ENCODE data around the gene GSTM3. TPM values are rescaled to one million over a fixed set of nuclear protein-coding genes. Genes with fewer than 3 reads are reported as not detected.
A peak's percentile ranks its signal among the peaks of the same experiment; 100 is the strongest.
"Not testable (repeated sequence)": the region's sequence is repeated elsewhere in the genome, so short reads cannot be mapped to it uniquely, and the experiment has no call there.

GSTM3 gene
- total RNA-seq, 5 donors from 2014 or later (not counting 1 experiment from before 2014, with no cell fraction given), result 8.4 to 17.1 (median 10.3) TPM

- H3K4me3 Mint-ChIP-seq, result no peak overlapping the region
- Histone ChIP-seq H3K4me3 (ENCODE audit: control insufficient read depth in 1 of 2, extremely low read depth in 1 of 2, low read length in 1 of 2) (no peak overlapping the region), H3K9me3 (no peaks in the 10 kb centered on the region), H3K27me3 (replicated peaks in 1 of 2; ENCODE audit: control insufficient read depth in 2 of 2, extremely low read depth in 1 of 2, insufficient read depth in 2 of 2, low read length in 1 of 2) (peaks cover 0 to 29% of the 10 kb centered on the region in 2 experiments), H3K4me1 (ENCODE audit: control insufficient read depth in 1 of 2, extremely low read depth in 1 of 2, insufficient read depth in 2 of 2, low read length in 2 of 2) (no peaks in the 10 kb centered on the region), H3K36me3 (ENCODE audit: control insufficient read depth in 2 of 2, extremely low read depth in 1 of 2, insufficient read depth in 1 of 2, low read length in 1 of 2) (no peaks in the 10 kb centered on the region), H3K27ac (ENCODE audit: low read length) (no peak overlapping the region)
- H3K27me3 Mint-ChIP-seq, result peaks cover 14 to 31% of the 10 kb centered on the region in 2 donors
- ChIA-PET CTCF (no interaction called here), POLR2A (no interaction called here)
- ATAC-seq (replicated peaks in 1 of 4), result no peak
- H3K27ac Mint-ChIP-seq, result no peak overlapping the region
- no peaks in the 10 kb centered on the region for H3K9me3 Mint-ChIP-seq
- peak in 1 of 35 experiments; percentile 13 for DNase-seq
- no peaks in the 10 kb centered on the region for H3K4me1 Mint-ChIP-seq
- 70% methylated on average over 8 of the region's 12 CpGs for WGBS (ENCODE audit: insufficient coverage)
- no peaks in the 10 kb centered on the region for H3K36me3 Mint-ChIP-seq
Observed at GRCh38 chr1:109751531-109752260, 10.9 kb upstream of the GSTM3 start.

- DNase-seq (peak in 1 of 35 experiments; percentile 7), ATAC-seq (replicated peaks in 1 of 4) (no peak)
- H3K4me1 ChIP-seq (ENCODE audit: control insufficient read depth in 1 of 2, extremely low read depth in 1 of 2, insufficient read depth in 2 of 2, low read length in 2 of 2), result no peaks in the 10 kb centered on the region
- ChIA-PET POLR2A (no interaction called here), CTCF (no interaction called here)
- no peak overlapping the region for H3K27ac Mint-ChIP-seq
- no peaks in the 10 kb centered on the region for H3K9me3 ChIP-seq
- WGBS (ENCODE audit: insufficient coverage), result 93% methylated on average over 3 of the region's 6 CpGs
- H3K4me3 Mint-ChIP-seq, result no peak overlapping the region
- no peak overlapping the region for H3K4me3 ChIP-seq (ENCODE audit: control insufficient read depth in 1 of 2, extremely low read depth in 1 of 2, low read length in 1 of 2)
- H3K9me3 Mint-ChIP-seq, result no peaks in the 10 kb centered on the region
- no peak overlapping the region for H3K27ac ChIP-seq (ENCODE audit: low read length)
- H3K4me1 Mint-ChIP-seq, result no peaks in the 10 kb centered on the region
- peaks cover 16 to 30% of the 10 kb centered on the region in 2 donors for H3K27me3 Mint-ChIP-seq
- H3K27me3 ChIP-seq (replicated peaks in 1 of 2; ENCODE audit: control insufficient read depth in 2 of 2, extremely low read depth in 1 of 2, insufficient read depth in 2 of 2, low read length in 1 of 2), result peaks cover 0 to 29% of the 10 kb centered on the region in 2 experiments
- H3K36me3 Mint-ChIP-seq, result no peaks in the 10 kb centered on the region
- H3K36me3 ChIP-seq (ENCODE audit: control insufficient read depth in 2 of 2, extremely low read depth in 1 of 2, insufficient read depth in 1 of 2, low read length in 1 of 2), result no peaks in the 10 kb centered on the region
Observed at GRCh38 chr1:109750920-109751319, 10.1 kb upstream of the GSTM3 start.

GRCh38 chr1:109750241-109750882 lies 9.5 kb upstream of the GSTM3 start:
- no peaks in the 10 kb centered on the region for H3K36me3 ChIP-seq (ENCODE audit: control insufficient read depth in 2 of 2, extremely low read depth in 1 of 2, insufficient read depth in 1 of 2, low read length in 1 of 2)
- ChIA-PET POLR2A (interaction anchor here in 1 of 2 donors (0.6 kb wide), 1 partner anchor 58 kb away, joined by 4 read pairs; no protein-coding TSS in a partner anchor), CTCF (no interaction called here)
- H3K4me1 ChIP-seq (ENCODE audit: control insufficient read depth in 1 of 2, extremely low read depth in 1 of 2, insufficient read depth in 2 of 2, low read length in 2 of 2), result no peaks in the 10 kb centered on the region
- H3K4me3 ChIP-seq (ENCODE audit: control insufficient read depth in 1 of 2, extremely low read depth in 1 of 2, low read length in 1 of 2), result no peak overlapping the region
- Mint-ChIP-seq H3K9me3 (no peaks in the 10 kb centered on the region), H3K36me3 (no peaks in the 10 kb centered on the region), H3K27me3 (peaks cover 16 to 30% of the 10 kb centered on the region in 2 donors), H3K4me1 (no peaks in the 10 kb centered on the region), H3K4me3 (no peak overlapping the region), H3K27ac (no peak overlapping the region)
- ATAC-seq (replicated peaks in 1 of 4) (no peak), DNase-seq (no peak)
- no peaks in the 10 kb centered on the region for H3K9me3 ChIP-seq
- peaks cover 0 to 29% of the 10 kb centered on the region in 2 experiments for H3K27me3 ChIP-seq (replicated peaks in 1 of 2; ENCODE audit: control insufficient read depth in 2 of 2, extremely low read depth in 1 of 2, insufficient read depth in 2 of 2, low read length in 1 of 2)
- H3K27ac ChIP-seq (ENCODE audit: low read length), result no peak overlapping the region
- 91% methylated on average over 9 of the region's 11 CpGs for WGBS (ENCODE audit: insufficient coverage)

- Mint-ChIP-seq H3K4me3 (no peak overlapping the region), H3K9me3 (no peaks in the 10 kb centered on the region), H3K4me1 (no peaks in the 10 kb centered on the region), H3K27me3 (peaks cover 16 to 30% of the 10 kb centered on the region in 2 donors), H3K27ac (no peak overlapping the region), H3K36me3 (no peaks in the 10 kb centered on the region)
- ATAC-seq (replicated peaks in 1 of 4), result no peak
- Histone ChIP-seq H3K4me3 (ENCODE audit: control insufficient read depth in 1 of 2, extremely low read depth in 1 of 2, low read length in 1 of 2) (no peak overlapping the region), H3K4me1 (ENCODE audit: control insufficient read depth in 1 of 2, extremely low read depth in 1 of 2, insufficient read depth in 2 of 2, low read length in 2 of 2) (no peaks in the 10 kb centered on the region), H3K36me3 (ENCODE audit: control insufficient read depth in 2 of 2, extremely low read depth in 1 of 2, insufficient read depth in 1 of 2, low read length in 1 of 2) (no peaks in the 10 kb centered on the region), H3K27me3 (replicated peaks in 1 of 2; ENCODE audit: control insufficient read depth in 2 of 2, extremely low read depth in 1 of 2, insufficient read depth in 2 of 2, low read length in 1 of 2) (peaks cover 0 to 29% of the 10 kb centered on the region in 2 experiments), H3K27ac (ENCODE audit: low read length) (no peak overlapping the region), H3K9me3 (no peaks in the 10 kb centered on the region)
- ChIA-PET CTCF (interaction anchor here in 1 of 2 donors (0.6 kb wide), 1 partner anchor 175 kb away, joined by 3 read pairs; no protein-coding TSS in a partner anchor), POLR2A (interaction anchor here in 1 of 2 donors (0.6 kb wide), 1 partner anchor 16 kb away, joined by 3 read pairs; no protein-coding TSS in a partner anchor)
- DNase-seq, result no peak
Observed at GRCh38 chr1:109749221-109749620, 8.4 kb upstream of the GSTM3 start.

GRCh38 chr1:109748311-109748710 lies 7.5 kb upstream of the GSTM3 start:
- H3K27me3 ChIP-seq (replicated peaks in 1 of 2; ENCODE audit: control insufficient read depth in 2 of 2, extremely low read depth in 1 of 2, insufficient read depth in 2 of 2, low read length in 1 of 2), result peaks cover 0 to 27% of the 10 kb centered on the region in 2 experiments
- POLR2A ChIA-PET; CTCF ChIA-PET; H3K4me3 ChIP-seq (ENCODE audit: control insufficient read depth in 1 of 2, extremely low read depth in 1 of 2, low read length in 1 of 2); H3K27ac ChIP-seq (ENCODE audit: low read length); H3K9me3 ChIP-seq; ATAC-seq (replicated peaks in 1 of 4); H3K4me1 ChIP-seq (ENCODE audit: control insufficient read depth in 1 of 2, extremely low read depth in 1 of 2, insufficient read depth in 2 of 2, low read length in 2 of 2); H3K36me3 ChIP-seq (ENCODE audit: control insufficient read depth in 2 of 2, extremely low read depth in 1 of 2, insufficient read depth in 1 of 2, low read length in 1 of 2); H3K9me3 Mint-ChIP-seq; H3K36me3 Mint-ChIP-seq; DNase-seq; H3K4me3 Mint-ChIP-seq; H3K27ac Mint-ChIP-seq; H3K4me1 Mint-ChIP-seq: not testable (repeated sequence)
- WGBS (ENCODE audit: insufficient coverage), result 18% methylated on average over 2 of the region's 10 CpGs
- peaks cover 16 to 30% of the 10 kb centered on the region in 2 donors for H3K27me3 Mint-ChIP-seq

- H3K9me3 ChIP-seq, result no peaks in the 10 kb centered on the region
- peaks cover 0 to 12% of the 10 kb centered on the region in 2 donors for H3K27me3 Mint-ChIP-seq
- H3K36me3 ChIP-seq (ENCODE audit: control insufficient read depth in 2 of 2, extremely low read depth in 1 of 2, insufficient read depth in 1 of 2, low read length in 1 of 2), result no peaks in the 10 kb centered on the region
- peaks cover 2 to 14% of the 10 kb centered on the region in 2 experiments for H3K27me3 ChIP-seq (replicated peaks in 1 of 2; ENCODE audit: control insufficient read depth in 2 of 2, extremely low read depth in 1 of 2, insufficient read depth in 2 of 2, low read length in 1 of 2)
- peaks cover 4 to 17% of the 10 kb centered on the region in 2 experiments for H3K4me1 ChIP-seq (ENCODE audit: control insufficient read depth in 1 of 2, extremely low read depth in 1 of 2, insufficient read depth in 2 of 2, low read length in 2 of 2)
- 2% methylated on average over 79 of the region's 86 CpGs for WGBS (ENCODE audit: insufficient coverage)
- H3K27ac ChIP-seq (ENCODE audit: low read length), result peak overlapping the region; percentile 49
- ChIA-PET CTCF (interaction anchor here in 1 of 2 donors (2.1 kb wide), 1 partner anchor 100 kb away, joined by 6 read pairs; no protein-coding TSS in a partner anchor), POLR2A (no interaction called here)
- H3K9me3 Mint-ChIP-seq, result no peaks in the 10 kb centered on the region
- peak; percentile 96 to 98 (median 97) for ATAC-seq (replicated peaks in 1 of 4)
- peaks cover 11 to 15% (median 15%) of the 10 kb centered on the region in 3 donors for H3K4me1 Mint-ChIP-seq
- peaks cover 4% of the 10 kb centered on the region for H3K36me3 Mint-ChIP-seq
- peak overlapping the region; percentile 67 to 75 for H3K4me3 ChIP-seq (ENCODE audit: control insufficient read depth in 1 of 2, extremely low read depth in 1 of 2, low read length in 1 of 2)
- peak; percentile 52 to 89 (median 76) for DNase-seq
- H3K4me3 Mint-ChIP-seq, result peak overlapping the region; percentile 69 to 88 (median 85)
- H3K27ac Mint-ChIP-seq, result peak overlapping the region; percentile 49 to 90
Observed at GRCh38 chr1:109739738-109740614, 862 bp downstream of the GSTM3 start.

All from T-cell (primary cell).